ENCODE data around the gene MDH1B. TPM values are rescaled to one million over a fixed set of nuclear protein-coding genes. Genes with fewer than 3 reads are reported as not detected.

The MDH1B gene
- total RNA-seq, 6 donors from 2014 or later, result 0.43 to 12.7 (median 2.9) TPM

- no peak overlapping the region for H3K27ac ChIP-seq
- H3K36me3 ChIP-seq, result no peaks in the 10 kb centered on the region
- no peaks in the 10 kb centered on the region for H3K9me3 ChIP-seq
- H3K4me3 ChIP-seq, result no peak overlapping the region
- H3K27me3 ChIP-seq, result no peaks in the 10 kb centered on the region
- peaks cover 3 to 7% (median 6%) of the 10 kb centered on the region in 4 donors for H3K4me1 ChIP-seq
- WGBS, 2 donors, result 67 to 74% methylated on average over 5 of the region's 5 CpGs
- peak in 1 of 2 donors; percentile 59 for ATAC-seq (ENCODE audit: low FRiP score in 2 of 2)
- no peak for TF ChIP-seq EP300 (IDR thresholded peaks at IDR 0.05)
- no peak for TF ChIP-seq POLR2A (IDR thresholded peaks at IDR 0.05)
- TF ChIP-seq, protein P1, sequence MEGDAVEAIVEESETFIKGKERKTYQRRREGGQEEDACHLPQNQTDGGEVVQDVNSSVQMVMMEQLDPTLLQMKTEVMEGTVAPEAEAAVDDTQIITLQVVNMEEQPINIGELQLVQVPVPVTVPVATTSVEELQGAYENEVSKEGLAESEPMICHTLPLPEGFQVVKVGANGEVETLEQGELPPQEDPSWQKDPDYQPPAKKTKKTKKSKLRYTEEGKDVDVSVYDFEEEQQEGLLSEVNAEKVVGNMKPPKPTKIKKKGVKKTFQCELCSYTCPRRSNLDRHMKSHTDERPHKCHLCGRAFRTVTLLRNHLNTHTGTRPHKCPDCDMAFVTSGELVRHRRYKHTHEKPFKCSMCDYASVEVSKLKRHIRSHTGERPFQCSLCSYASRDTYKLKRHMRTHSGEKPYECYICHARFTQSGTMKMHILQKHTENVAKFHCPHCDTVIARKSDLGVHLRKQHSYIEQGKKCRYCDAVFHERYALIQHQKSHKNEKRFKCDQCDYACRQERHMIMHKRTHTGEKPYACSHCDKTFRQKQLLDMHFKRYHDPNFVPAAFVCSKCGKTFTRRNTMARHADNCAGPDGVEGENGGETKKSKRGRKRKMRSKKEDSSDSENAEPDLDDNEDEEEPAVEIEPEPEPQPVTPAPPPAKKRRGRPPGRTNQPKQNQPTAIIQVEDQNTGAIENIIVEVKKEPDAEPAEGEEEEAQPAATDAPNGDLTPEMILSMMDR (IDR thresholded peaks at IDR 0.05), result no peak
- TF ChIP-seq POLR2AphosphoS5 (IDR thresholded peaks at IDR 0.05), result no peak
- DNase-seq, result no peak
These were observed 39.2 kb upstream of the MDH1B start for GRCh38 chr2:206804326-206804725.

- TF ChIP-seq POLR2AphosphoS5 (IDR thresholded peaks at IDR 0.05) (no peak), EP300 (IDR thresholded peaks at IDR 0.05) (no peak), POLR2A (IDR thresholded peaks at IDR 0.05) (no peak)
- TF ChIP-seq, protein P1 (IDR thresholded peaks at IDR 0.05), result no peak
- ATAC-seq (ENCODE audit: low FRiP score in 2 of 2), result no peak
These were observed 37.8 kb upstream of the MDH1B start for GRCh38 chr2:206802654-206803514.

DNA sequence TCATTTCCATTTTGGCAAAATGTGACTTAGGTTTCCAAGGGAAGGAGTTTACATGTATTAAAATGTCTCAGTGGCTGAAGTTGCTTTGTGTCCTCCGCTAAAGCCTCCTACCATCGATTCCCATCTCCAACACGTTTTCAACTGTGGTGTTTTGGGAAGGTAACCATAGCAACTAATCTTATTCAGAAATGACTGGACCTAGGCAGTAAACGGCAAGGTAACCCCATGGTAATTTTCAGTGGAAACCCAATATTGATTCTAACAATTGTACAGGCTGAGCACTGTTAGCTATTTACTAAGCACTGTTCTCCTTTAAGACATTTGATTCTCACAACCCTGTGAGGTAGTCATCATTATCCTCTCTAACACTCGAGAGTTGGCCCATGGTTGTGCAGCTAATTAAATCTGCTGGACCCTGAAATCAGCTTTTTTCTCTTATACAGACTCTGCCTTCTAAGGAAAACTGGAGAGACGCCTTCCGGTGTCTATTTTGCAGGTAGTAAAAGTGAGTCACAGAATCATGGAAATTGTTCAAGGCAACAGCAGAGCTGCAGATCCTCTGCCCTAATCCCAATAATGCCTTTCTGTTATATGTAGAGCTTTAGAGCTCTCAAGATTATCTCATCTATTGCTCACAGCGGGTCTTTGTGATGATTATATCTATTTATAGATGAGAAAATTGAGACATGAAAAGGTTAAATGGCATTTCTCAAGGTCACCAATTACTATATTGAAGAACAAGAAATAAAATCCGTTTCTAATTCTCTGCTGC is 36.5 kb upstream of the MDH1B start:
- Histone ChIP-seq H3K27ac (no peak overlapping the region), H3K4me3 (no peak overlapping the region), H3K9me3 (no peaks in the 10 kb centered on the region), H3K27me3 (no peaks in the 10 kb centered on the region), H3K4me1 (peaks cover 3 to 11% (median 8%) of the 10 kb centered on the region in 4 donors), H3K36me3 (no peaks in the 10 kb centered on the region)
- WGBS, 2 donors, result 83 to 87% methylated on average over 9 of the region's 9 CpGs
- DNase-seq (no peak), ATAC-seq (ENCODE audit: low FRiP score in 2 of 2) (no peak)
- no peak for TF ChIP-seq POLR2A (IDR thresholded peaks at IDR 0.05)
- no peak for TF ChIP-seq POLR2AphosphoS5 (IDR thresholded peaks at IDR 0.05)
- TF ChIP-seq, protein P1 (IDR thresholded peaks at IDR 0.05), result no peak
- no peak for TF ChIP-seq EP300 (IDR thresholded peaks at IDR 0.05)

More at GRCh38 chr2:206802654-206803514, 37.8 kb upstream of the MDH1B start:
- no peak overlapping the region for H3K4me3 ChIP-seq
- H3K9me3 ChIP-seq, result no peaks in the 10 kb centered on the region
- H3K27ac ChIP-seq, result no peak overlapping the region
- H3K4me1 ChIP-seq, result peaks cover 3 to 10% (median 6%) of the 10 kb centered on the region in 4 donors
- WGBS, 2 donors, result 89 to 93% methylated on average over 7 of the region's 7 CpGs
- no peaks in the 10 kb centered on the region for H3K27me3 ChIP-seq
- no peaks in the 10 kb centered on the region for H3K36me3 ChIP-seq
- no peak for DNase-seq

DNA sequence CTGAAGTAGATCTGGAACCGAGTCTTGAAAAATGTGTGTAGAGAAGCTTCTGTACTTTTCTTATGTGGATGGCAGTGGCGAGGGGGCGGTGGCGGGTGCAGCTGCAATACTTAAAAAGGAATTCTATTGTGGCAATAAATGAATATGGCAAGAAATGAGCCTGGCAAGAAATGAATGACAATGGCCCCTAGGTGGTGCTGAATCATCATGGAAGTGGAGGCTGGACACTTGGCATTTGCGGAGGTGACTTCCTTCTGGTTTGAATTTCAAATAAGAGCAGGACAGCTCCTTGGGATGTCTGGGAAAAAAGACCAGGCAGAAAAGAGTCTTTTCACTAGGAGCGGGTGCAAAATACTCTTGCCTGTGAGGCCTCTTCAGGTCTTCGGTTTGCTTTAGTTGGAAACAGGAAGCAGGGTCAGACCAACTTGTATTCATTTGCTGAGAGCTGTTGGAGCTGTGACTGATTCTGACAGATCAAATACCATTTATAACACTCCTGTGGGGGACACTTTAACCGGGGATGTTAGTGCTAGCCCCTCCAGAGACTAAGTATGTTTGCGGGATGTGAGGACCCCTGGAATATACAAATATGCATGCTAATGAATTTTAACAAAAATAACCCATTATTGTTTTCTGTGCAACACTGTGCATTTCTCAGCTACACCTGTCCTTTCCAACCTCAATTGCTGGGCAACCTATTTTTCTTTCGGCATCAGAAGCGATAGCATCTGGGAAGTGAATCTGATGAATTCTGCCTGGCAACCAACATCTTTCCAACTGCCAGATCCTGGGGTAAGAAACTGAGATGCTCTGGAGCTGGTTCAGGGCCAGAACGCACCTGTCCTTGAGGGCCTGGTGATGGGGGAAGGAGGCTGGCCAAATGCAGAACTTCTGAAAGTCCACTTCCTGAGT is 35.6 kb upstream of the MDH1B start:
- Histone ChIP-seq H3K36me3 (no peaks in the 10 kb centered on the region), H3K4me1 (peaks cover 3 to 11% (median 8%) of the 10 kb centered on the region in 4 donors), H3K4me3 (no peak overlapping the region), H3K9me3 (no peaks in the 10 kb centered on the region), H3K27ac (no peak overlapping the region), H3K27me3 (no peaks in the 10 kb centered on the region)
- ATAC-seq (ENCODE audit: low FRiP score in 2 of 2) (peak in 1 of 2 donors; percentile 87), DNase-seq (peak; percentile 47 to 63)
- WGBS, 2 donors, result 31 to 36% methylated on average over 12 of the region's 12 CpGs
- TF ChIP-seq EP300 (IDR thresholded peaks at IDR 0.05), result no peak
- TF ChIP-seq, protein P1 (IDR thresholded peaks at IDR 0.05), result peak; percentile 43 to 77 (median 65)
